Measurements from ENCODE around the gene FLYWCH2. TPM values are rescaled to one million over a fixed set of nuclear protein-coding genes. Genes with fewer than 3 reads are reported as not detected.

The FLYWCH2 gene
- total RNA-seq, 4 donors from 2014 or later = 58.4 to 89.3 (median 73.8) TPM

GRCh38 chr16:2919511-2920255 lies 36.7 kb downstream of the FLYWCH2 start:
- TF ChIP-seq CTCF (IDR thresholded peaks at IDR 0.05) (peak; percentile 77 to 93 (median 90)), POLR2A (IDR thresholded peaks at IDR 0.05) (no peak)
- WGBS, 2 donors = 11 to 21% methylated on average over 13 of the region's 13 CpGs
- H3K9me3 ChIP-seq = no peaks in the 10 kb centered on the region
- H3K4me1 ChIP-seq = peaks cover 0 to 15% of the 10 kb centered on the region in 2 donors
- peak; percentile 54 to 55 for DNase-seq
- H3K27me3 ChIP-seq = no peaks in the 10 kb centered on the region
- intact Hi-C loops (cut with DNase I) = no loop called here
- no peaks in the 10 kb centered on the region for H3K36me3 ChIP-seq
- no peak overlapping the region for H3K4me3 ChIP-seq (replicated peaks in 1 of 3)
- H3K27ac ChIP-seq = peak overlapping the region in 2 of 3 donors; percentile 3 to 11

GRCh38 chr16:2923481-2923880 lies 40.5 kb downstream of the FLYWCH2 start:
- TF ChIP-seq POLR2A (IDR thresholded peaks at IDR 0.05) (no peak), CTCF (IDR thresholded peaks at IDR 0.05) (no peak)
- no peak for DNase-seq
- Histone ChIP-seq H3K36me3 (no peaks in the 10 kb centered on the region), H3K4me1 (peaks cover 0 to 13% of the 10 kb centered on the region in 2 donors), H3K27ac (no peak overlapping the region), H3K4me3 (replicated peaks in 1 of 3) (no peak overlapping the region), H3K9me3 (no peaks in the 10 kb centered on the region), H3K27me3 (no peaks in the 10 kb centered on the region)
- 93 to 95% methylated on average over 14 of the region's 14 CpGs for WGBS, 2 donors
- intact Hi-C loops (cut with DNase I) = no loop called here

GRCh38 chr16:2924901-2925755 lies 42.1 kb downstream of the FLYWCH2 start:
- no peak overlapping the region for H3K4me3 ChIP-seq (replicated peaks in 1 of 3)
- no peaks in the 10 kb centered on the region for H3K27me3 ChIP-seq
- 72 to 82% methylated on average over 25 to 32 of the region's 42 CpGs for WGBS, 2 donors
- H3K36me3 ChIP-seq = peaks cover 5 to 8% of the 10 kb centered on the region in 2 donors
- TF ChIP-seq CTCF (IDR thresholded peaks at IDR 0.05) = no peak
- no peak for TF ChIP-seq POLR2A (IDR thresholded peaks at IDR 0.05)
- peaks cover 0 to 5% of the 10 kb centered on the region in 2 donors for H3K4me1 ChIP-seq
- no peaks in the 10 kb centered on the region for H3K9me3 ChIP-seq
- intact Hi-C loops (cut with DNase I) = loop anchor here (2.0 to 5.0 kb wide), 2 partner anchors 53 to 86 kb away; no protein-coding TSS in a partner anchor
- H3K27ac ChIP-seq = no peak overlapping the region
- no peak for DNase-seq

GRCh38 chr16:2925951-2926649 lies 43.1 kb downstream of the FLYWCH2 start:
- peaks cover 13 to 16% of the 10 kb centered on the region in 2 donors for H3K36me3 ChIP-seq
- intact Hi-C loops (cut with DNase I) = loop anchor here (2.0 to 5.0 kb wide), 2 partner anchors 54 to 87 kb away; no protein-coding TSS in a partner anchor

More at GRCh38 chr16:2925951-2926649, 43.1 kb downstream of the FLYWCH2 start:
- DNase-seq = no peak
- 74% methylated on average over 9 of the region's 9 CpGs for WGBS, 2 donors
- H3K4me3 ChIP-seq (replicated peaks in 1 of 3) = no peak overlapping the region
- H3K27ac ChIP-seq = no peak overlapping the region
- H3K9me3 ChIP-seq = no peaks in the 10 kb centered on the region
- H3K27me3 ChIP-seq = no peaks in the 10 kb centered on the region
- peaks cover 0 to 5% of the 10 kb centered on the region in 2 donors for H3K4me1 ChIP-seq
- TF ChIP-seq POLR2A (IDR thresholded peaks at IDR 0.05) (no peak), CTCF (IDR thresholded peaks at IDR 0.05) (no peak)

Data from thyroid gland (tissue), 4 donors.